Fibroblast of lung (primary cell): Measurements from ENCODE around the gene FMR1NB. TPM values are rescaled to one million over a fixed set of nuclear protein-coding genes. Genes with fewer than 3 reads are reported as not detected.

Experiments used
- DNase-seq, 2 donors: peaks; one replicate each; pipeline versions ENCODE4 v3.0.0 to v3.0.0-alpha.2; 2010; ENCODE audit warnings: low read depth in 2 of 2
- H2AFZ ChIP-seq: 2 replicates; pipeline ENCODE4 v1.5.1; 2012; ENCODE audit warnings: low read length, control low read depth, inconsistent platforms
- H3K27ac ChIP-seq: 2 replicates; pipeline ENCODE4 v1.5.1; 2011; ENCODE audit warnings: low read length, control low read depth; ENCODE audit not compliant: insufficient read depth
- H3K27me3 ChIP-seq: 2 replicates; pipeline ENCODE4 v1.5.1; 2011; ENCODE audit warnings: mild to moderate bottlenecking, low read length; ENCODE audit not compliant: control insufficient read depth, insufficient read depth
- H3K36me3 ChIP-seq: 2 replicates; pipeline ENCODE4 v1.5.1; 2011; ENCODE audit warnings: low read length; ENCODE audit not compliant: control insufficient read depth, insufficient read depth
- H3K4me1 ChIP-seq: 2 replicates; pipeline ENCODE4 v1.5.1; 2011; ENCODE audit warnings: low read length; ENCODE audit not compliant: control insufficient read depth, insufficient read depth; ENCODE audit errors: extremely low read depth
- H3K4me2 ChIP-seq: 2 replicates; pipeline ENCODE4 v1.5.1; 2011; ENCODE audit warnings: low read length, control low read depth; ENCODE audit not compliant: insufficient read depth; ENCODE audit errors: extremely low read depth
- H3K4me3 ChIP-seq, 4 experiments: fragments of 200-600 bp in 1 of 4; sonication (generic) in 1 of 4; replicated peaks in 1 of 4; 2 replicates each; pipeline ENCODE4 v1.5.1; 2011 to 2016; ENCODE audit warnings: low read length in 4 of 4, low read depth in 3 of 4, mild to moderate bottlenecking in 3 of 4, control low read depth in 2 of 4, inconsistent platforms in 1 of 4, mixed read lengths in 1 of 4; ENCODE audit not compliant: insufficient read depth in 1 of 4; ENCODE audit errors: control extremely low read depth in 1 of 4
- H3K79me2 ChIP-seq: 2 replicates; pipeline ENCODE4 v1.5.1; 2012; ENCODE audit warnings: mild to moderate bottlenecking, low read length, inconsistent platforms; ENCODE audit not compliant: control insufficient read depth, insufficient read depth
- H3K9ac ChIP-seq: 2 replicates; pipeline ENCODE4 v1.5.1; 2011; ENCODE audit warnings: mild to moderate bottlenecking, low read length, control low read depth; ENCODE audit not compliant: insufficient read depth
- H3K9me3 ChIP-seq: 2 replicates; pipeline ENCODE4 v1.5.1; 2012; ENCODE audit warnings: low read depth, low read length; ENCODE audit not compliant: control insufficient read depth, insufficient read depth
- H4K20me1 ChIP-seq: 2 replicates; pipeline ENCODE4 v1.5.1; 2011; ENCODE audit warnings: low read length; ENCODE audit not compliant: control insufficient read depth, insufficient read depth; ENCODE audit errors: extremely low read depth
- EZH2 ChIP-seq: IDR thresholded peaks from 2 replicates; pipeline ENCODE4 v1.5.1; 2012; ENCODE audit warnings: low read length, control low read depth, mild to moderate bottlenecking; ENCODE audit errors: missing control alignments
- polyA plus RNA-seq, 2 donors: library from polyadenylated mRNA; depleted of rRNA in 1 of 2; stranded (reverse) in 1 of 2; unstranded in 1 of 2; fragments of >200 nt; gene quantifications; 2 replicates each; pipeline ENCODE4 v1.2.1, GENCODE V29; 2011 to 2012; ENCODE audit warnings: missing spikeins in 1 of 2
- total RNA-seq: library from RNA; depleted of rRNA; stranded (reverse); fragments of >200 nt; gene quantifications from 2 replicates; pipeline ENCODE4 v1.2.1, GENCODE V29; 2014
- TF ChIP-seq, protein P1 (sequence below), 2 donors: IDR thresholded peaks in 1 of 2; conservative IDR thresholded peaks in 1 of 2; 1 replicate in 1 of 2; 2 replicates in 1 of 2; pipeline ENCODE4 v1.5.1; 2011 to 2012; ENCODE audit warnings: low read length in 2 of 2, control low read depth in 1 of 2, inconsistent platforms in 1 of 2, low read depth in 1 of 2, mild to moderate bottlenecking in 1 of 2

The FMR1NB gene
- total and polyA plus RNA-seq, 2 donors (not counting 1 experiment from before 2014, with no cell fraction given) = not detected

DNA sequence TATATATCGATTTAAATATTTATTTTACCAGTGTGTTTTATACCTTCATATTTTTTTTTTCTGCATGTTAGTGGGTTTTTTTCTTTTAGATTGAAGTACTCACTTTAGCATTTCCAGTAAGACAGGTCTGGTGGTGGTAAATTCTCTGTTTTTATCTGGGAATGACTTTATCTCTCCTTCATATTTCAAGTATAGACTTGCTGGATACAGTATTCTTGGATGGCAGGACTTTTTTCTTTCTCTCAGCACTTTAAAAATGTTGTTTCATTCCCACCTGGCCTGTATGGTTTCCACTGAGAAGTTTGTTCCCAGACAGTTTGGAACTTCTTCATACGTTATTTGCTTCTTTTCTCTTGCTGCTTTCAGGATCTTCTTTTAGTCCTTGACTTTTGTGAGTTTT lies 86.1 kb downstream of the FMR1NB start:
- DNase-seq = no peak
- Histone ChIP-seq H3K4me2 (no peak overlapping the region), H3K4me3 (no peak overlapping the region), H3K9me3 (no peaks in the 10 kb centered on the region), H3K27me3 (no peaks in the 10 kb centered on the region), H3K9ac (no peak overlapping the region), H3K79me2 (no peaks in the 10 kb centered on the region), H3K36me3 (no peaks in the 10 kb centered on the region), H3K27ac (no peak overlapping the region), H2AFZ (no peak overlapping the region), H4K20me1 (no peaks in the 10 kb centered on the region), H3K4me1 (no peaks in the 10 kb centered on the region)
- no peak for TF ChIP-seq EZH2
- TF ChIP-seq, protein P1, sequence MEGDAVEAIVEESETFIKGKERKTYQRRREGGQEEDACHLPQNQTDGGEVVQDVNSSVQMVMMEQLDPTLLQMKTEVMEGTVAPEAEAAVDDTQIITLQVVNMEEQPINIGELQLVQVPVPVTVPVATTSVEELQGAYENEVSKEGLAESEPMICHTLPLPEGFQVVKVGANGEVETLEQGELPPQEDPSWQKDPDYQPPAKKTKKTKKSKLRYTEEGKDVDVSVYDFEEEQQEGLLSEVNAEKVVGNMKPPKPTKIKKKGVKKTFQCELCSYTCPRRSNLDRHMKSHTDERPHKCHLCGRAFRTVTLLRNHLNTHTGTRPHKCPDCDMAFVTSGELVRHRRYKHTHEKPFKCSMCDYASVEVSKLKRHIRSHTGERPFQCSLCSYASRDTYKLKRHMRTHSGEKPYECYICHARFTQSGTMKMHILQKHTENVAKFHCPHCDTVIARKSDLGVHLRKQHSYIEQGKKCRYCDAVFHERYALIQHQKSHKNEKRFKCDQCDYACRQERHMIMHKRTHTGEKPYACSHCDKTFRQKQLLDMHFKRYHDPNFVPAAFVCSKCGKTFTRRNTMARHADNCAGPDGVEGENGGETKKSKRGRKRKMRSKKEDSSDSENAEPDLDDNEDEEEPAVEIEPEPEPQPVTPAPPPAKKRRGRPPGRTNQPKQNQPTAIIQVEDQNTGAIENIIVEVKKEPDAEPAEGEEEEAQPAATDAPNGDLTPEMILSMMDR (conservative IDR thresholded peaks at IDR 0.05 in 1 of 2, IDR thresholded peaks at IDR 0.05 in 1 of 2; ENCODE audit: low read depth in 1 of 2, low read length in 2 of 2) = no peak

DNA sequence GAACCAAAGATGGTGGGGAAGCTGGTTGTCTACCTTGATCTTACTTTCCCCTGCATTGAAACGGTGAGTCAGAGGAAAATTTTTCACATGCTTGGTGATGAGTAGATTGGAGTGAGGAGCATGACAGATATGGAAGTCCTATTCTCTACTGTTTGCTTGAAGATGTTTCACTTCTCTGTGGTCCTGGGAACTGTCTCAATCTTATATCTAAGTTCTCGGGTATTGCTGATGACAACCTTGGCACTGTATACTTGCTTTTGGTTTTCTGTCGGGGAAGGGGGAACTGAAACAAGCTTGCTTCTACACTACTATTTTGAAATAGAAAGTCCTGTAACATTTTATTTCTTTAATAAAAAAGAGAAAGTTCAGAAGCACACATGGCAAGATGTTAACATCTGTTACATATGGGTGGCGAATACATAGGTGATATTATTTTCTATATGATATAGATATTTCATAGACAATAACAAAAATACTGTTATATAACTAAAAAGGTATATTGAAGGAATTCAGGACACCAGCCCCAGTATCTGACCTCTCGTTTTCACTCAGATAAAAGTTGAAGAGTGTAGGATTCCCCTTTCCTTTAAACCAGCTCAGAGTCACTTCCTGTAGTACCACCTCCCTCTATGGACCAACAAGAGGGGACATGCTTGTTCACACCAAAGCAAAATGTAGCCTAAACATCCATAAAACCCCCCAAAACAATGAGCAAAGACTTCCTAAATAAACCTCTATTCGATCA lies 88.8 kb downstream of the FMR1NB start:
- no peak for DNase-seq
- no peak overlapping the region for H3K4me2 ChIP-seq
- H3K36me3 ChIP-seq = no peaks in the 10 kb centered on the region
- H3K4me3 ChIP-seq = no peak overlapping the region
- H3K27ac ChIP-seq = no peak overlapping the region
- H2AFZ ChIP-seq = no peak overlapping the region
- no peak for TF ChIP-seq EZH2
- TF ChIP-seq, protein P1 (conservative IDR thresholded peaks at IDR 0.05 in 1 of 2, IDR thresholded peaks at IDR 0.05 in 1 of 2; ENCODE audit: low read depth in 1 of 2, low read length in 2 of 2) = no peak
- H3K27me3 ChIP-seq = no peaks in the 10 kb centered on the region
- no peaks in the 10 kb centered on the region for H3K9me3 ChIP-seq
- no peak overlapping the region for H3K9ac ChIP-seq
- H3K79me2 ChIP-seq = no peaks in the 10 kb centered on the region
- no peaks in the 10 kb centered on the region for H3K4me1 ChIP-seq
- no peaks in the 10 kb centered on the region for H4K20me1 ChIP-seq

DNA sequence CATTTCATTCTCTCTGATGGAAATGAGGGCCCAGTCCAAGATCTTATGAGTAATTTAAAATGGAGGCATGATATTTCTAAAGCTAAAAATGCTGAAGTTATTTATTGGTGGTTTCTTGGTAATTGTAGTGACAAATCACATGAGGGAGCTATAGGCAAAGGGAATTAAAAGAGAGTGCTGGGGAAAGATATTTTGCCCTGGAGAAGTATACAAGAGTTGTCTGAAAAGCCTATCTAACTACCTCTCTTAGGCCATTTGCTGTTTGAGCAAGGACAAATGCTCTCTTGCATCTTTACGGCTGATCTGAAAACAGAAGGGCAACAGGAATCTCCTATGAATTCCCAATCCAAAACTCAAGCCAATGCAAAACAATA lies 89.4 kb downstream of the FMR1NB start:
- Histone ChIP-seq H3K79me2 (no peaks in the 10 kb centered on the region), H3K4me3 (no peak overlapping the region), H3K27me3 (no peaks in the 10 kb centered on the region), H3K4me1 (no peaks in the 10 kb centered on the region), H2AFZ (no peak overlapping the region), H3K27ac (no peak overlapping the region), H3K4me2 (no peak overlapping the region), H3K36me3 (no peaks in the 10 kb centered on the region), H3K9me3 (no peaks in the 10 kb centered on the region), H3K9ac (no peak overlapping the region), H4K20me1 (no peaks in the 10 kb centered on the region)
- TF ChIP-seq, protein P1 (conservative IDR thresholded peaks at IDR 0.05 in 1 of 2, IDR thresholded peaks at IDR 0.05 in 1 of 2; ENCODE audit: low read depth in 1 of 2, low read length in 2 of 2) = no peak
- no peak for TF ChIP-seq EZH2
- DNase-seq = no peak

Other genes with a start within 250 kb of the FMR1NB start
- gene FMR1, start 69.4 kb upstream of the FMR1NB start, total RNA-seq = 34.9 and 36.5 TPM in 2 replicates
- gene FMR1, start 69.4 kb upstream of the FMR1NB start, polyA plus RNA-seq = 24.6 and 26.1 TPM in 2 replicates